GM12874 (cell line): ENCODE measurements around the gene IER5L.

Experiments
- TF ChIP-seq, protein P1 (sequence below): IDR thresholded peaks from 2 replicates; pipeline ENCODE4 v1.5.1; 2011; ENCODE audit warnings: low read depth, mild to moderate bottlenecking, control low read depth, low read length, moderate library complexity; ENCODE audit not compliant: insufficient read depth

IER5L gene

DNA sequence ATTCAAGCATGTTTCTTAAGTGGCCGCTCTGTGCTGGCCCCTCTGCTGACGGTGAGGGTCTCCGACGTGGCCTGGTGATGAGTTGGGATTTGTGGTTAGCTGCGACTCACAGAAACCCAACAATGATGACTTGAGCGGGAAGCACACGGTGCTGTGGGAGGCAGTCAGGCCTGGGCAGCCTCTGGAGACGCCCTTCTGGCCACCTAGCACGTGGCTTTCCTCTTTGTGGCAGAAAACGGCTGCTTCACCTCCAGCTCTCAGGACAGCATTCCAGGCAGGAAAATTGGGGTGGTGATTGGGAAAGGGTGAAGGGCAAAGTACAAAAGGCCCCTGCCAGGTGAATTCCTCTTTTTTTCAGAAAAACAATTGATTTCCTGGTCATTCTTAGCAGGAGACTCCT, 17.5 kb upstream of the IER5L start:
- TF ChIP-seq, protein P1, sequence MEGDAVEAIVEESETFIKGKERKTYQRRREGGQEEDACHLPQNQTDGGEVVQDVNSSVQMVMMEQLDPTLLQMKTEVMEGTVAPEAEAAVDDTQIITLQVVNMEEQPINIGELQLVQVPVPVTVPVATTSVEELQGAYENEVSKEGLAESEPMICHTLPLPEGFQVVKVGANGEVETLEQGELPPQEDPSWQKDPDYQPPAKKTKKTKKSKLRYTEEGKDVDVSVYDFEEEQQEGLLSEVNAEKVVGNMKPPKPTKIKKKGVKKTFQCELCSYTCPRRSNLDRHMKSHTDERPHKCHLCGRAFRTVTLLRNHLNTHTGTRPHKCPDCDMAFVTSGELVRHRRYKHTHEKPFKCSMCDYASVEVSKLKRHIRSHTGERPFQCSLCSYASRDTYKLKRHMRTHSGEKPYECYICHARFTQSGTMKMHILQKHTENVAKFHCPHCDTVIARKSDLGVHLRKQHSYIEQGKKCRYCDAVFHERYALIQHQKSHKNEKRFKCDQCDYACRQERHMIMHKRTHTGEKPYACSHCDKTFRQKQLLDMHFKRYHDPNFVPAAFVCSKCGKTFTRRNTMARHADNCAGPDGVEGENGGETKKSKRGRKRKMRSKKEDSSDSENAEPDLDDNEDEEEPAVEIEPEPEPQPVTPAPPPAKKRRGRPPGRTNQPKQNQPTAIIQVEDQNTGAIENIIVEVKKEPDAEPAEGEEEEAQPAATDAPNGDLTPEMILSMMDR: no peak

DNA sequence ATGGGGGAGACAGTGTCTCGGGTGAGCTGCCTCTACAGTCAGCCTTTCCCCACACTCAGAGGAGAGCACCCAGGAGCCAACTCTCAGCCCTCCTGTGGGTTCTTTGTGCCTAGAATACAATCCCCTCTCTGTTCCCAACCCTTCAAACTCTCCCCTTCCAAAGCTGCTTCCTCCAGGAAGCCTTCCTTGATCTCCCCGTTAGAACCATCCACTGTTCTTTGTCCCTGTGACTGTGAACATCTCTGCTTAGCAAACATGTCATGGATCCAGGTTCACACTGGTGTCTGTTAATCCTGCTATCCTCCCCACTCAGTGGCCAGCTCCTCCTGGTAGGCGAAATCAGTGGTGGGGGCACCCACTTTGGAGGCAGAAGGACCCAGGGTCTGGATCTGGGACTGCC, 16.2 kb upstream of the IER5L start:
- TF ChIP-seq, protein P1: no peak

DNA sequence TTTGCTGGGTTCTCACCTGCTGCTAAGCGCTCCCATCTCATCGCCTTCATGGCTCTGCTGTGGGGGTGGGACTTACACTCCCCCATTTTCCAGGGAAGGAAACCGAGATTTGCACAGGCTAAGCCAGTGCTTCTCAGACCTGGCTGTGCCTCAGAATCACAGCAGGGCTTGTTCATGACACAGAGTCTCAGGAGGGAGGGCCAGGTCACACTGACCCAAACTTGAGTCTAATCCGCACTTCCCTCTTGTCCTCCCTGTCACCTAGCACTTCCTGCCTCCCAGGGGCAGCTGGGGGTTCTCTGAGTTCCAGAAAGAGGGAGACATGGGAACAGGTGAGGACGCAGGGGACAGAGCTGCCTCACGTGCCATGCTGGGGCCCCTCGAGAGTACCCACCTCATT, 15.6 kb upstream of the IER5L start:
- TF ChIP-seq, protein P1: no peak

DNA sequence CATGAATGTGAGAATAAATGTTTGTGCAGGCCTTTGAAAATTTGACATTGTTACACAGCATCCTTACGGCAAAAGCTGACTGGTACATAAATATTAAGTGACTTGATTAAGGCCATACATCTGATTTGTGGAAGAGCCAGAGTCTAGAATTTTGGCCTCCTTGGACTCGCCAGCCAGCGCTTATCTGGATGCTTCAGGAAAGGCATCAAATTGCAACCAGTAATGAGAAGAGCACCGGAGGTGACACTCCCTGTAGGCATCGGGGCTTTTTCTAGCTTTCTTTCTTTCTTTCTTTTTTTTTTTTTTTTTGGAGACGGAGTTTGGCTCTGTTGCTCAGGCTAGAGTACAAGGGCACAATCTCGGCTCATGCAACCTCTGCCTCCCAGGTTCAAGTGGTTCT, 13.2 kb upstream of the IER5L start:
- TF ChIP-seq, protein P1: no peak

DNA sequence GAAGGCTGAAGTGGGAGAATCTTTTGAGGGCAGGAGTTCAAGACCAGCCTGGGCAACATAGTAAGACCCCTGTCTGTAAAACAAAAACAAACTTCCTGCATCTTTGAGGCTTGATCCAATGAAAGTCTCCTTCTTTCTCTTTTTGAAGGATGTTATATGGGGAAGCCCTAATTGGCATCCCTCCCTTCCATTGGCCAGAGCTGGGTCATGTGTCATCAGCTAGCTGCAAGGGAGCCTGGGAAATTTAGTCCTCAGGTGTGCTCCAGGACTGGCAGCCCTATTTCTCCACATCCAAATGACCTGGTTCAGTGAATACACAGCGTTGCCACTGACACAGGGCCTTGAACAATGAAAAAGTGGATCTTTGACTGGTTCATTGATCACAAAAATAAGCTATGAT, 9.0 kb upstream of the IER5L start:
- TF ChIP-seq, protein P1: no peak

DNA sequence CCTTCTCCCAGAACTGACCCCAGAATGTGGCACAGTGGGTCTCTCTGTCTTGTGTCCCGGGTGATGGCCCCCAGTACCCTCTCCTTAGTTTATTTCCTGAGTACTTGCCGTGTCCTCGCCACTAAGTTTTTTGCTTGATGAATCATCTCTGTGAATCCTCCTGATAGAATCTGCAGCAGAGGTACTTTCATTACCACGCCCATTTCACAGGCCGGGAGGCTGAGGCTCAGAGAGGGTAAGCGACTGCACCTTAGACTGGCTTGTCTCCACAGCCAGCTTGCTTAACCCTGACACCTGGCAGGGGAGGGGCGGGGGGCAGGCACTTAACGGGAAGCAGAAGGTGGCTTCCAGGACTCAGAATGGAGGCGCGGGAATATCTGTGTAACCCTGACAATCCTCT, 7.9 kb upstream of the IER5L start:
- TF ChIP-seq, protein P1: no peak

DNA sequence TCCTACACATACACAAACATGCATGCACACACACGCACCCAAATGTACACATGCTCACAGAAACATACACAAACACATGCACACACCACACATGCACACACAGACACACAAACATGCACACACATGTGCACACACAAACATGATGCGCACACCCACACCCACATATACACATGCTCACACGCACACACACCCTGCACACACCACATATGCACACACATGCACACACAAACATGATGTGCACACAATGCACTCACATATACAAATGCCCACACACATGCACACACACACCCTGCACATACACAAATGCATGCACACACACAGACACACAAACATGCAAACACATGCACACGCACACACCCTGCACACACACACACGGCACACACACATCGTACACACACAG, 7.3 kb upstream of the IER5L start:
- TF ChIP-seq, protein P1: no peak

DNA sequence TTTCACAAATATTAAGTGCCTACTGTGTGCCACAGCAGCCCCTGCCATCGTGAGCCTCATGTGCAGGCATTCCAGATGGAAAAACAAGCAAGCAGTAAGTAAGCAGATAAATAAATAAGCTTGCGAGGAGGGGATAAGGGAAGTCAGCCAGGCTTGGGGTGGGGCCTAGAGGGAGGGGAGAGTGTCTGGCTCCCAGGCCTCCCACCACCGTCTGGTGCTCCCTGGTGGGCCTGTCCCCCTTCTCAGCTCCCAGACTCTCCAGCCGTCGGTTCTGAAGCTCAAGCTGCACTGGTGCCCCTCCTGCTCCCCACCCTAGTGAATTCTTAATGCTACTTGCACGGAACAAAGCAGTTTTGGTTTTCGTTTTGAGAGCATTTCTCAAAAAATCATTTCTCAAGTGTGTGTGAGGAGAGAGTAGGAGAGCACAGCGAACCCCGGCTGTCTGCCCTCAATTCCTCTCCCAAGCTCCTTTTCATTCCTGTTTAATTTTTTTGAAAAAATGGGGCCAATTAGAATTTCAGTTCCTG, 6.6 kb upstream of the IER5L start:
- TF ChIP-seq, protein P1: no peak
